NCI-H2081 treated with DMSO at 0.1 percent for 48 hours (cell line): ENCODE data around the gene ANKRD30B.
"Not testable (repeated sequence)": the region's sequence is repeated elsewhere in the genome, so short reads cannot be mapped to it uniquely, and the experiment has no call there.

Experiments used
- DNase-seq: peaks from one replicate; lab custom pipeline; 2025; lab: John Stamatoyannopoulos, UW

The ANKRD30B gene

DNA sequence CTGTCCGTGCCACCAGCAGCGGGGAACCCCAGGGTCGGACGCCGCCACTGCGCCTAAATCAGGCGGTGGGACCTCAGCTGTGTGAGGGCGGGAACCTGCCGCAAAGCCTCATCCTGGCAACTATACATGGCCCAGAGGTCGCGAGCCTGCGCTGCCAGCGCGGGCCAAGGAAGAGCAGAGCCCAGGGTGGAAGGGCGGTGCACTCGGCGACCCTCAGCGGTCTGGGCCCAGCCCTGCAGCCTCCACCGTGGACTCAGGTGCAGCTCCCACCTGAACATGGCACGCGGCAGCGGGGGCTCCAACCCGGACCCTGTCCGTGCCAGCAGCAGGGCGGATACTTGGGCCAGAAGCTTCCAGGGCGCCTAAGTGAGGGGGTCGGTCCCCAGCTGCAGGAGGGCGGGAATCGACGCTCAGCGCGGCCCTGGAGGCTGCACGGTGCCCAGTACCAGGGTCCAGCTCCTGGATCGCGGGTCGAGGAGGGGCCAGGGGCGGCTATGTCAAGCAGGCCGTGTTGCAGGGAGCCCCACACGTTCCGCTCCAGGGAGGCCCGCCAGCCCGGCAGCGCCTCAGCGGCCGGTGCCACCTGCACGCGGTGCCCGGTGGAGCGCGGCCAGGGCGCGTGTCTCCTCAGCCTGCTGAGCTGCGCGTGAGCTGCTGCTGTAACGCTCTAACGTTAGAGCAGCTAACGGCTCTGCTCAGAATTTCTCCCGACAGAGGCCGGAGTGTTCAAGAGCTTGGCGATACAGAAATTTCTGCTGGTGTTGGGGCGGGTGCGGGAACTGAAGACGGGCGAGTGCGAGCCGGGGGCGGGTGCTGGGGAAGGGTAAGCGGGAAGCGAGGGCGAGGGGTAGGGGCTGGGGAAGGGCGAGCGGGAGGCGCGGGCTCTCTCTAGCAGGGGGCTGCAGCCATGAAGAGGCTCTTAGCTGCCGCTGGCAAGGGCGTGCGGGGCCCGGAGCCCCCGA lies at the start of gene ANKRD30B:
TSS of gene ANKRD30B (plus strand) at position 660 of the 962 bp plus-strand sequence. CDS start at position 908, 248 bp downstream.
- no peak for DNase-seq

DNA sequence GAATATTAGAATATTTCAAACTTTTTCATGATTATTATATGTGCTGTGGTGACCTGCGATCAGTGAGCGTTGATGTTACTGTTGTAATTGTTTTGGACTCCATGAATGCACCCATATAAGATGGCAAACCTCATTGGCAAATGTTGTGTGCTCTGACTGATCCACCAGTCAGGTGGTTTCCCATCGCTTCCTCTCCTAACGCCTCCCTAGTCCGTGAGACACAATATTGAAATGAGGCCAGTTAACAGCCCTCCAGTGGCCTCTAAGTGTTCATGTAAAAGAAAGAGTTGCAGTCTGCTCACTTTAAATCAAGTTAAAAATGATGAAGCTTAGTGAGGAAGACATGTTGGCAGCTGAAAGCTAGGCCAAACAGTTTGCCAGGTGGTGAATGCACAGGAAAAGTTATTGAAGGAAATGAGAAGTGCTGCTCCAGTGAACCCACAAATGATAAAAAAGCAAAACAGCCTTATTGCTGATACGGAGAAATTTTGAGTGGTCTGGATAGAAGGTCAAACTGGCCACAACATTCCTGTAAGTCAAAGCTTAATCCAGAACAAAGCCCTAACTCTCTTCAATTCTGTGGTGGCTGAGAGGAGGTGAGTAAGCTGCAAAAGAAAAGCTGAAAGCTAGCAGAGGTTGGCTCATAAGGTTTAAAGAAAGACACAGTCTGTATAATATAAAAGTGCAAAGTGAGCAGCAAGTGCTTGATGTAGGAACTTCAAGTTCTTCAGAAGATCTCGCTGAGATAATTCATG lies 46.5 kb upstream of the ANKRD30B start:
- not testable (repeated sequence) for DNase-seq

DNA sequence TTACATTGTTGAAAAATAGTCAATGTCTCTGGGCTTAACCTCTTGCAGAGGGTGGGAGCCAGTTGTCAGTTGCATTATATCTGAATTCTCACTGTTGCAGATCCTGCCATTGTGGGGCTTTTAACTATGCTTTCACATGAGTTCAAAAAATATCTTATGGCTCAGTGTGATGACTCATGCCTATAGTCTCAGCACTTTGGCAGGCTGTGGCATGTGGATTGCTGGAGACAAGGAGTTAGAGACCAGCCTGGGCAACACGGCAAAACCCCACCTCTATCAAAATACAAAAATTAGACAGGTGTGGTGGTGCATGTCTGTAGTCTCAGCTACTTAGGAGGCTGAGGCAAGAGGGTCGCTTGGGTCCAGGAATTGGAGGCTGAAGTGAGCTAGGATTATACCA lies 38.2 kb upstream of the ANKRD30B start:
- not testable (repeated sequence) for DNase-seq

DNA sequence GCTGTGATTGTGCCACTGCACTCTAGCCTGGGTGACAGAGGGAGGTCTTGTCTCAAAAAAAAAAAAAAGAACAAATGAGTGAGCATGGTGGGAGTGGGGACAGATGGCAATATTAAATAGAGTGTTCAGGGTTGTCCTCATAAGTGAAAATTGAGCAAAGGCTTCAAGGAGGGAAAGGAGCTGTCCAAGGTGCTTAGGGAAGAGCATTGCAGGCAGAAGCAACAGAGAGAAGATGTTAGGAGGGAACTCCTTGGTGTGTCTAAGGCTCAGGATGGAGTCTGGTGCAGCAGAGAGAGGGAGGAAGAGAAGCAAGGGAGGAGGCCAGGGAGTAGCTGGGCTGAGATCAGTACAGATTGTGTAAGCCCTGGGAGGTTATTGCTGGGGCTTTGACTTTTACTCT lies 26.4 kb upstream of the ANKRD30B start:
- not testable (repeated sequence) for DNase-seq

DNA sequence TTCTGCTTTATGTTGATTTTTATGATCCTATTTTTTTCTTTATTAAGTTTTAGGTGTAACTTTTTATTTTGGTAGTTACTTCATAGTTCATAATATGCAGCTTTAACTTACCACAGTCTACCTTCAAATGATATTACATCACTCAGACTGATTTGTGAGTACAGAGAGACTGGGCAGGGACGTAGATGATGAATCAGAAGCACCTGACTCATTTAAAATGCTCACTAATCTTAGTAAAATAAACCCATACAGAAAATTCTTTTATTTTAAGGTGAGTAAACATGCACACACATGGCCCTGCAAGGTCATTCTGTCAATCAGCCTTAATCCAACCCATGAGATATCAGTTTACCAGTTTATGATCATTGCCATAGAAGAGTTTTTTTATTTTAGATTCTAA lies 8.9 kb upstream of the ANKRD30B start:
- not testable (repeated sequence) for DNase-seq

GRCh38 chr18:14746897-14747296 lies 1.1 kb upstream of the ANKRD30B start:
- no peak for DNase-seq

GRCh38 chr18:14748496-14748895 lies 524 bp downstream of the ANKRD30B start:
- no peak for DNase-seq

DNA sequence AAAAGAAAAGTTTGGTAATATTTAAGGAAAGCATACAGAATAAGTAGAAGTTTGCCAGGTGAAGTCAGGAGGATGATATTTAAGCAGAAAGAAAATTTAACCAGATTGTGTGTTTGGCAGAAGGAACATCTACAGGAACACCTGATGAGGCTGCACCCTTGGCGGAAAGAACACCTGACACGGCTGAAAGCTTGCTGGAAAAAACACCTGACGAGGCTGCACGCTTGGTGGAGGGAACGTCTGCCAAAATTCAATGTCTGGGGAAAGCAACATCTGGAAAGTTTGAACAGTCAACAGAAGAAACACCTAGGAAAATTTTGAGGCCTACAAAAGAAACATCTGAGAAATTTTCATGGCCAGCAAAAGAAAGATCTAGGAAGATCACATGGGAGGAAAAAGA lies 15.6 kb downstream of the ANKRD30B start:
- DNase-seq: not testable (repeated sequence)

GRCh38 chr18:14767474-14767873 lies 19.5 kb downstream of the ANKRD30B start:
- DNase-seq: no peak

DNA sequence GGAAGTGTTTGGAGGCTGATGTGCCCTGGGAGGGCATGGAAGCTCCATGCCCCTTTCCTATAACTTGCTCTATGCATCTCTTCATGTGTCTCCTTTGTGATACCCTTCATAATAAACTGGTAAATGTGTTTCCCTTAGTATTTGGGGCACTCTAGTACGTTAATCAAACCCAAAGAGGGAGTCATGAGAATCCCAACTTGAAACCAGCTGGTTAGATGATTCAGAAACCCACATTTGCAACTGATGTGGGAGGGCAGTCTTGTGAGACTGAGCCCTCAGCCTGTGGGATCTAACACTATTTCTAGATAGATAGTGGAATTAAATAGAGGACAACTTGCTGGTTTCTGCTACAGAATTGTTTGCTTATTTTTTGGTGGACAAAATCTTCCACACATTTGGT lies 20.3 kb downstream of the ANKRD30B start:
- DNase-seq: no peak

DNA sequence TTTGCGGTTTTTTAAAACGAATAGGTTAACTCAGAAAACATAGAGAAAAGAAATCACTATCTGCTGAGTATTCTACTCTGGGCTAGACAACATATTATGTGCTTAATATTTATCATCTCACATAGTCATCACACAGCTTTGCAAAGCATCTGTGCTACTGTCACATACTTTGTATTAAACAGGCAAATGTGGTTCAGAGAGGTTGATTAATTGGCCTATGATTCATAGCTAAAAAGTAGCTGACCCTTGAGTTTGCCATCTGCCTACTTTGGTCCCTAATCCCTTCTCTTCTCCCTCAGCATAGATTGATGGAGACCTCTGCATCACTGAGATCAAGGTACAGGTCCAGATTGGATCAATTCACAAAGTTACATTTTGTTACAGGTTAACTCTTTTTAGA lies 21.4 kb downstream of the ANKRD30B start:
- no peak for DNase-seq

DNA sequence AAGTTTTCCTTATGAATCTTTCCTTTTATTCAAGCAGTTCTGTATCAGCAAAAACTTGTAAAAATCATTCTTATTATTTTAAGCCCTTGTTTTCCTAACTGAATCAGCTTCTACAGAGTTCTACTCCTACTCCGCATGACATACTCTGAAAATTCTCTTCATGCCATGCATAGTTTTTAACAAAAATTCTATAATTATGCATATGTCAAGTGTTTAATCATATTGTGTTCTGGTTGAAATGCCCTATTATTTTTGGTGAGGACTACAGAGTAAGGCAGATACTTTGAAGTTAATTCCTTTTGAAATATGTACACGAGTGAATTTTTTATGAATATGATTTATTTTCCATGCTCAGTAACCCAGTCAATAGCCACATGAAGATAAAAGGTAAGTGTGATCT lies 28.8 kb downstream of the ANKRD30B start:
- DNase-seq: no peak

- no peak for DNase-seq
These were observed 33.7 kb downstream of the ANKRD30B start for GRCh38 chr18:14781671-14782070.

- DNase-seq: no peak
These were observed 36.2 kb downstream of the ANKRD30B start for GRCh38 chr18:14784133-14784532.

DNA sequence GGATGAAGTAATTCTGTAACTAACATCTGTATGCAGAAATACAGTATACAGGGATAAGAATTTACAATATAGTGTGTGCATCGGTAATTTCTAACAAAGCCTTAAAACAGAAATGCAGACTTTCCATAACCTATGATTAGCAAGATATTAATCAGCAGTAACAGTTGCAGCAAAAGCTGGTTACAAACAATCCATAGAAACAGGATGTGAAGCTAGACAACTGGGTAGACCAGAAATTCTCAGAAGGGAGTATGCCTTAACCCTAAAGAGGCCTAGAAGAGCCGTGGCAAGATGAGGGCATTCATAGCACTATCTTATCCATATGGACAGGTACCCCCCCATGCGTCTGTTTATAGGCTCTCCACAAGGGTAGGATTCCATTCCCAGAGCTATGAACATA lies 48.9 kb downstream of the ANKRD30B start:
- not testable (repeated sequence) for DNase-seq

GRCh38 chr18:14797969-14798764 lies 50.2 kb downstream of the ANKRD30B start:
- not testable (repeated sequence) for DNase-seq

DNA sequence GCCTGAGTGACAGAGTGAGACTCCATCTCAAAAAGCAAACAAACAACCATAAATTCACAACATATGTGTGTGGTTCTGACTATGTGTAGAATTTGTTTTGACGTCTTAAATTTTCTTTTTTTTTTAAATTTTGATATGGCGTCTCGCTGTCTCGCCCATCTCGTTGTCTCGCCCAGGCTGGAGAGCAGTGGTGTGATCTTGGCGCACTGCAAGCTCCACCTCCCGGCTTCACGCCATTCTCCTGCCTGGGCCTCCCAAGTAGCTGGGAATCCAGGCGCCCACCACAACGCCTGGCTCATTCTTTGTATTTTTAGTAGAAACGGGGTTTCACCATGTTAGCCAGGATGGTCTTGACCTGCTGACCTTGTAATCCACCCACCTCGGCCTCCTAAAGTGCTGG lies 63.1 kb downstream of the ANKRD30B start:
- DNase-seq: not testable (repeated sequence)

- DNase-seq: not testable (repeated sequence)
These were observed 79.1 kb downstream of the ANKRD30B start for GRCh38 chr18:14826972-14827632.

DNA sequence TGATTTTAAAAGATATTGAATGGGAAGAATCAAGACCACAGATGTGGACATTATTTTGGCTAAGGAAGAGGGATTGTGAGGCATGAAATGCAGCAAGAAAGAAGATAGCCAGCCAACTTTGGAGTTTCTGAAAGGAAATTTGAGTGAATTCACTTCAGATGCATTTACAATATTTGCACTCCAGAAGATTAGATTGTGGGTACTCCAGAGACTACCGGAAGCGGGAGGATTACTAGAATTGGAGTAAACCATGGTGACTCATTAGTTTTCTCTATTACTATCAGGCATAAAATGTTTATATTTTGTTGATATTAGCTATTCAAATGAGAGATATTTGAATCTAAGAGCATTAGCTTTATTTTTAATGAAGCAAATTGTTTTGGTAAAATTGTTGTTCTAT lies 93.6 kb downstream of the ANKRD30B start:
- DNase-seq: not testable (repeated sequence)

DNA sequence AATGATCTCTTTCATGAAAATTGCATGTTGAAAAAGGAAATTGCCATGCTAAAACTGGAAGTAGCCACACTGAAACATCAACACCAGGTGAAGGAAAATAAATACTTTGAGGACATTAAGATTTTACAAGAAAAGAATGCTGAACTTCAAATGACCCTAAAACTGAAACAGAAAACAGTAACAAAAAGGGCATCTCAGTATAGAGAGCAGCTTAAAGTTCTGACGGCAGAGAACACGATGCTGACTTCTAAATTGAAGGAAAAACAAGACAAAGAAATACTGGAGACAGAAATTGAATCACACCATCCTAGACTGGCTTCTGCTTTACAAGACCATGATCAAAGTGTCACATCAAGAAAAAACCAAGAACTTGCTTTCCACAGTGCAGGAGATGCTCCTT lies 103.6 kb downstream of the ANKRD30B start:
- DNase-seq: not testable (repeated sequence)

GRCh38 chr18:14855634-14856033 lies 107.7 kb downstream of the ANKRD30B start:
- not testable (repeated sequence) for DNase-seq
